DMS 273 (cell line): ENCODE data around the gene NRG3.
"Not testable (repeated sequence)": the region's sequence is repeated elsewhere in the genome, so short reads cannot be mapped to it uniquely, and the experiment has no call there.

ENCODE experiments used
- DNase-seq: peaks from one replicate; lab custom pipeline; 2025; ENCODE audit not compliant: unreplicated experiment; lab: John Stamatoyannopoulos, UW

Gene NRG3

DNA sequence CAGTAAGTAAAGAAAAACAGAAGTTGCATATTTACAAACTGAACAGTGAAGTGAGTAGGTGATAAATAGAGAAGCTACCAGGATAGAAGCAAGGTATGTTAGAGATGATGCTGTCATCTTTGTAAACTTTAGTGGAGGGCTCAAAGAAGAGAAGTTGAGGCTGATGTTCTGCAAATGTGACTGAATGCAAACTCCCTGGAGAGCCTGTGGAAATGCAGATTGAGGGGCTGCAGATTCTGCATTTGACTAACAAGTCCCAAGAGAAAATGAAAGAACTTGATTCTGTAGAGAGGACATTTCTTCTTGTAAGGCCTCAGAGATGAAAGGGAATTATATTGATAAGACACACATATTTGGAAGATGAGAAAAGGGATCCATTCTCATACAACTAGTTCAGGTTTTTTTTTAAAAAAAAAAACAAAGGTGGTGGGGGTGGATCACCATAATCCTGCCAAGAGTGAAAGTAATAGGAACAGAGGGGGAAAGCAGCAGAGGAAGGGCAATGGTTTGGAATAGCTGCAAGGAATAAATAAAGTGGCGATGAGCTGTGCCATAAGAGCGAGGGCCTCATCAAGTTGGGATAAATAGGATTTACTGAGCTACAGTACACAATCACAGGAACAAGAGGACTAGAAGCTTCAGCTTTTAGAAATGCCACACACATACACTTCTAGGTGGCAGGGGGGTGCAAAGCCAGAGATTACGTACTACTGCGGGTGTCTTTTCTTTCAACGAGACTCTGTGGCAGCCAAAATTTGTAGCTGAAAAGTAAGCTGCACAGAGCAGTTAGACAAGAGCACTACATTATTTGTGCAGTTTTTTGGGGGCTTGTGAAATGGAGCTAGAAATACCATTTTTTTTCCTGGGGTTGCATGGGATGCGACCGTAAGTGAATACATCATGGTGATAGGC lies 778.5 kb downstream of the NRG3 start:
- no peak for DNase-seq

GRCh38 chr10:82660205-82660604 lies 785.2 kb downstream of the NRG3 start:
- no peak for DNase-seq

- no peak for DNase-seq
These were observed 786.0 kb downstream of the NRG3 start for GRCh38 chr10:82660986-82661385.

- peak; percentile 69 for DNase-seq
These were observed 786.7 kb downstream of the NRG3 start for GRCh38 chr10:82661701-82662100.

GRCh38 chr10:82668221-82668895 lies 793.4 kb downstream of the NRG3 start:
- DNase-seq, result peak; percentile 5

DNA sequence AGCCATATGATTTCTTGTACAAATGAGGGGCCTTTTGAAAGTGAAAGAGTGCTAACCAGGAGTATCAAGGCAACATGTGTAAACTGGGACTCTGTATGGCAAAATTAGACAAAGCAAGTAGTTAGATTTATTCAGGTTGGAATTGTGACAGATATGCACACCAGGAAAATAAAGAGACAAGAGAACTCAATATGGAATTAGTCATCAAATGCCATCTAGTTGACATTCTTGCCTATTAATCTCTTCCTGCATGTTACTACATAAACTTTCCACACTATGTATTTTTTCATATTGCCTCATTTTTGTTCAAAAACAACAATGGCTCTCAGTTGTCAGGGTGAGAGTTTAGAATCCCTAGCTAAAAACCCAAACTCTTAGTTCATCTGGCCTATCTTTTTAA lies 799.0 kb downstream of the NRG3 start:
- no peak for DNase-seq

DNA sequence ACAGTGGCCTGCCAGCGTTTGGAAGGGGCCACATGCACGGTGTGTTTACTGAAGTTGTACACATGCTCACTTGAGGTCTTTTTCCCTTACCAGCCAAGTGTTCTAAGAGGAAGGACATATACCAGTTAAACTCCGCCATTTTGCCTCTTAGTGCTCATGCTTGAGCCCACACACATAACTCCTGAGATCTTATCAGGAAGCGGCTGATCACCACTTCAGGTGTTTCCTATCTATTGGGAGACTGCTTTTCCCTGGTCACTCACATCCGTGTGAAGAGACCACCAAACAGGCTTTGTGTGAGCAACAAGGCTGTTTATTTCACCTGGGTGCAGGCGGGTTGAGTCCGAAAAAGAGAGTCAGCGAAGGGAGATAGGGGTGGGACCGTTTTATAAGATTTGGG lies 802.9 kb downstream of the NRG3 start:
- DNase-seq, result not testable (repeated sequence)

GRCh38 chr10:82678451-82678850 lies 803.5 kb downstream of the NRG3 start:
- DNase-seq, result not testable (repeated sequence)

- DNase-seq, result no peak
These were observed 805.6 kb downstream of the NRG3 start for GRCh38 chr10:82680608-82681007.

- no peak for DNase-seq
These were observed 809.0 kb downstream of the NRG3 start for GRCh38 chr10:82683945-82684344.

GRCh38 chr10:82685087-82685486 lies 810.1 kb downstream of the NRG3 start:
- DNase-seq, result no peak

- DNase-seq, result no peak
These were observed 816.2 kb downstream of the NRG3 start for GRCh38 chr10:82691211-82691610.

DNA sequence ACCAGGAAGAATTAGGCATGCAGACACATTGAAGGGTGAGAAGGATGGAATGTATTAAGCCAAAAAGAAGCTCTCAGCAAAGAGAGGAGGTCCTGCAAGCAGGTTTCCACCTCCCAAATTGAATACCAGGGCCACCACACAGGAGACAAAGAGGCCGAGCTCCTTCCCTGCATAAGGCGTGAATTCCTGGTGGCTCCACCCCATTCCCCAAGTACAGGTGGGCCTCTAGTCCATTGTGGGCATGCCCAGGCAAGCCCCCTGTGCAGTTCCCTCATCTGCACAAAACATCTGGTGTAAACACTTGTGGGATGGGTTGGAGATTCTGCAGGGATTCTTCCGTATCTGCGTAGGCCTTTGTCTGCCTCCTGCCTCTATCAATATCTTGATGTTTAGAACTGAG lies 817.5 kb downstream of the NRG3 start:
- DNase-seq, result no peak

DNA sequence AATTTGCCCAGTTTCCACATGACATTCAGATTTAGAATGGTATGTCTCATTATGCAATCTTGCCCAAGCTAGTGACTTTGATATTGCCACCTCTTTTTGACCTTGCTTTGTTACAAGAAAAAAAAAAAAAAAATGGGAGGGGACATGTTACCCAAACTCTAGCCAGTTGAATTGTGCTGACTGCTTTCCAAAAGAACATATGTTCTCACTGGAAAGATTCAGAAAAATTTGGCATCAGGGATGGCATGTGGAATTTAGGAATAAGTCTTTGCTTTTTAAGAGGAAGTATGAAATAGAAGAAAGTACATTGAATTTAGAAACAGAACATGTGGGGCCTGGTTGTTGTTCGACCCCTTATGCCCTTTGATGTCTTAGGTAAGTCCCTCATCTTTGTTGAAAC lies 846.8 kb downstream of the NRG3 start:
- no peak for DNase-seq

DNA sequence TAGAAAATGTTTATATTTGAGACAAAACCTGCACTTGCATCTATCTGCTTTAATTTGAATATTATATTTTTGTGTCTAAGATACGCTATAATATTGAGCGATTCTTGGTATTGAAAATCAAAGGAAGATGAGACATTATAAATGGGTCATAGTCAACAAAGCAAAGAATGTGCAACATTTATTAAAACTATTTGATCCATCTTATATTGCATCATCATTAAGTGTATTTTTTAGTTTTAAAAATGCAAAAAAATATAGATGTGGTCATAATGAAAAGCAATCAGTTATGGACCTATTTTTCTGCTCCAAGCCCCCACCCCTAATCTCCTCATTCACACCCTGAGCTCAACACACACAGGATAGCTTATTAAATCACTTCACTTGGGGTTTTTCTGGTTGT lies 847.3 kb downstream of the NRG3 start:
- no peak for DNase-seq

GRCh38 chr10:82736305-82736704 lies 861.3 kb downstream of the NRG3 start:
- no peak for DNase-seq

- no peak for DNase-seq
These were observed 862.6 kb downstream of the NRG3 start for GRCh38 chr10:82737549-82737948.

DNA sequence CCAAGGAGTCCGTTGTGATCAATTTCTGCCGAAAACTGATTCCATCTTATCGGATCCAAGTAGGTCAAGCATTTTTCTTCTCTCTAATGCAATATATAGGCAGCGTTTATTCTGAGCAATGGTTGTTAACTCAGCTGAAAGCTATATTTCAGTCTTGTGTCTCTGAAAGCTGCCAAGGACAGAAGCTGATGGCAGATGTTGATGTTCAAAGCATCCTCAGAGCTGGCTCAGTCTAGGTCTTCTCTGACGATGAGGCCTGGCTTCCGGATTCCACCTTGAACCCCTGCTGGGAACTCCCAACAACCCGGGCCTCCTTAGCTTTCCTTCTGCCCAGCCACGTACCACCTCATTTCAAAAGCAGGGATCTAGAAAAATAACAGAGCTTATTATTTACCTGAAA lies 863.6 kb downstream of the NRG3 start:
- DNase-seq, result no peak

- no peak for DNase-seq
These were observed 867.5 kb downstream of the NRG3 start for GRCh38 chr10:82742478-82742877.

- no peak for DNase-seq
These were observed 867.9 kb downstream of the NRG3 start for GRCh38 chr10:82742898-82743297.

- no peak for DNase-seq
These were observed 875.5 kb downstream of the NRG3 start for GRCh38 chr10:82750538-82750937.

- no peak for DNase-seq
These were observed 882.4 kb downstream of the NRG3 start for GRCh38 chr10:82757397-82757796.
